Fibroblast of the conjunctiva (primary cell): ENCODE measurements around the gene POU2F3.
"Not testable (repeated sequence)": the region's sequence is repeated elsewhere in the genome, so short reads cannot be mapped to it uniquely, and the experiment has no call there.

ENCODE experiments used
- DNase-seq: peaks from one replicate; pipeline ENCODE4 v3.0.0-alpha.2; 2010; ENCODE audit warnings: low read depth

The POU2F3 gene

DNA sequence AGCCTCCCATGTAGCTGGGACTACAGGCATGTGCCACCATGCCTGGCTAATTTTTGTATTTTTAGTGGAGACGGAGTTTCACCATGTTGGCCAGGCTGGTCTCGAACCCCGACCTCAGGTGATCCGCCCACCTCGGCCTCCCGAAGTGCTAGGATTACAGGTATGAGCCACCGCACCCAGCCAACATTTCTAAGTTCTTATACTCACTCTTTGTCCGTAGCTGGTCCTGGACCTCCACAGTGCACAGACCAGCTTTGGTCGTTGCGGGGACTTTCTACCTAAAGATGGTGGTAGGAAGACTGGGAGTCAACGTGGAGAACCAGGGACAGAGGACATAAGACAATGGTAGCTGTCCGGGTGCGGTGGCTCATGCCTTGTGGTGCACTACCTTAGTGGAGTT, 13.4 kb downstream of the POU2F3 start:
- not testable (repeated sequence) for DNase-seq

GRCh38 chr11:120254788-120255518, 15.0 kb downstream of the POU2F3 start:
- DNase-seq, result no peak

DNA sequence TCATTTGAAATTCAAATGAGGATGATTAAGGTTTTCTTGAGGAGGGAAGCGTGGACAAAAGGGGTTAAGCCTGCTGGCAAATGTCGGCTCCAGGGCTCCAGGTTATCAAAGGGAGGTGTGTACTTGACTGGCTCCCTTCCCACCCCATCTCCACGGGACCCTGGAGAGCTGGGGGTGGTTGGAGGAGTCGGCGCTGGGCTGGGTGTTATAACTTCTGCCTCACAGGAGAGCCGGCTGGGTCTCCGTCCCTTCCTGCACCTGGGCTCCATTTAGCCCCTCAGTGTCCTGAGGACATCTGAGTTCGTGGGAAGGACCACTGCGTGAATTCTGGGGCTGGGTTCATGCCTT, 15.6 kb downstream of the POU2F3 start:
- DNase-seq, result no peak

DNA sequence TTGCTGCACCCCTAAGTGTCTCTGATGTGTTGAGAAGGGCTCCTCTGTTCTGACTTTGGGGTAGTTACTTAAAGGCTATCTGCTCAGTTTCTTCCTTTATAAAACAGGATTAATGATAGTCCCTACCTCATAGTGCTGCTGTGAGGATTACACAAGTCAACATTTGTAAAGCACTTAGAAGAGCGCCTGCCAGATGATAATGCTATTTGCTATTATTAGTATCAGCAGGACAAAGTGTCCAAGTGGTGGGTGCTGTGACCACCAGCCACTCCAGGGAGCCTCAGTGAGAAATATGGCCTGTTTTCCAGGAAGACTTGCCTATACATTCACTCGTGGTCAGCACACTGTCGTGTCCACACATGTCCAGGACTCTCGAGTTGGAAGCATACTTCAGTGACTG, 16.2 kb downstream of the POU2F3 start:
- no peak for DNase-seq

- DNase-seq, result no peak
Observed at GRCh38 chr11:120256779-120257178, 16.8 kb downstream of the POU2F3 start.

DNA sequence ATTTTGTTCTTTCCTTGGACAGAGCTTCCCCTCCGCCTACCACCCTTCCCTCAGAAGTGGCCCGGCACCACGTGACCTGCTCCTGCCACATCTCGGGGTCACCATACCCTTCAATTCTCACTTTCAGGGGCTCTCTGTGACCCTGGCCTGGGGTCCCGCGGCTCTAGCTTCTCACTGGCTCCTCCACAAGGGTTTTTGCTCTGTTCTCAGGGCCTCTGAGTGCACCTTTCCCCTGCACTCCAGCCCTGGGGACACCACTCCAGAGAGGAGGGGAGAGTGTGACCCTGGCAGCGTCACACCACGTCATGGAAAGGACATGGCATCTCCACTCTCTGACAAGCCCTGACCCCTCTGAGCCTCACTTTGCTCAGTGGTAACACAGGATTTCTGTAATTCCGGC, 17.4 kb downstream of the POU2F3 start:
- DNase-seq, result no peak

DNA sequence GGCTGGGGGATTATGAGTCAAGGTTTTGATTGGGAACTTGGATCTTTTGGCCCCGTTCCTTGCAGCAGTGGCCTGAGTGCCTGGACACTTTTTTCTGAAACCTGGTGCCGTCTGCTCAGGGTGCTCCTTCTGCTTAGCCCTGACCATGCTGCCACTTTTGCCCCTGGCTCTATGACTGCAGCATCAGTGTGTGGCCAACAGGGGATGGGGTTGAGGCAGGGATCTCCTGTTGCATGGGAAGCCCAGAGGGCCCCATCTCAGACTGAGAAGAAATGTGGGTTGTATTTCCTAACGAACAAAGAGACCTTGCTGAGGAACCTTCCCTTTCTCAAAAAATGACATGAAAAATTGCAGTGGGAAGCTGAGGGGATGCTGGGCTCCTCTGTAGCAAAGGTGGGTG, 18.7 kb downstream of the POU2F3 start:
- no peak for DNase-seq

DNA sequence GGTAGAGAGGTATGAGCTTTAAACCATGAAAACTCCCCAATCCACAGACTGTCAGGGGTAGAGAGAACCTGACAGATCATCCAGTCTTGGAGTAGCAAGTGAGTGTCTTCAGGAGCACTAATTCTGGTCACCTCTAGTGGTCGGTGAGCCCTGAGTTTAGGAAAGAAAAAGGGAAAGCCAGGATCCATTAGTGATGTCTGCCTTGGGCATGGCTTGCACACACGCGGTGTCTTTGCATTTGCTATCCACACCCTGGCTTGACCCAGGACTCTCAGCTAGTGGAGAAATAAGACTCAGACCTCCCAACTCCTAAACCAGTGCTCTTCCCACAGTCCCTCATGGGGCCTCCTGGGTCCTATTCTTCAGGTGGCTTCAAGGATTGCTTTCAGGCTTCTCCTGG, 19.3 kb downstream of the POU2F3 start:
- no peak for DNase-seq

DNA sequence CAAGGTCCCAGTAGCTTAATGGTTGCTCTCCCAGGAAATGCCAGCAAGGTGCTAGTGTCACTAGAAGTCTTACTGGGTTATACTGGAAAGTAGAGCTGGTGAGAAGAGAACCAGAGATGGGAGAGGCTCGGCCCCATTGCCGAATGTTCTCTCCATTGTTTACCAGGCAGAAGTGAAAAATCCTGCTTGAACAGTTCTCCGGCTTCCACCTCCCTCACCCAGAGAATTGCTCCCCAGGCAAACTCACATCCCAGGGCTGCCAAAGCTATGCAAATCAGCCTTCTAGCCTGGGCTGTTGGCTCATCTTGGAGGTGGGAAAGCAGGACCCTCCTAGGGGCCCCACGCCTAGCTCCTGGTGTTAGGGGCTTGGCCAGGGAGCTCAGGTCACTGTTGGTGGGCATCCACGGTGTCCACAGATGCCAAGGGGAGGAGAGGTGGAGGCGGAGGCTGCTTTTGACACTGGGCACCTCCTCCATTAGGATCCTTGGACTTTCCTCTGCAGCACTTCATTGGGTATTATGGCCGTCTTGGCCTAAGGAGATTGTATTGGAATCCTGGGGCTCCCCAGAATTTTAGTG, 20.1 kb downstream of the POU2F3 start:
- DNase-seq, result no peak

GRCh38 chr11:120260616-120261015, 20.7 kb downstream of the POU2F3 start:
- no peak for DNase-seq

DNA sequence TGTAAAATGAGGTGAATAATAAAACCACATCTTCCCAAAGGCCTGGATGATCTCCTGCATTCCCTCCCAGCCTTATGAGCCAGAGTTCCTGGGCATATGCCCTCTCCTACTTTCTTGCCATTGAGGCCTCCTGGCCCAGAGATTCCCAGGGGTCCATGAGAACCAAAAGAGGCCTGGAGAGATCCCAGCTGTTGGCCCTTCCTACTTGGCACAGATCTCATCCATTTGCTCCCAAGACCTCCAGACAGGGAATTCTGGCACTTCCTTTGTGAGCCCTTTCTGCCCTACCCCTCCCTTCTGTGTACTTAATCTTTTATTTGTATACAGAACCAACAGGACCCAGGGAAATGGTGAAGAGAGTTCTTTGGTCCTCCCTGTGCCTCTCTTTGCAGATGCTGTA, 21.4 kb downstream of the POU2F3 start:
- DNase-seq, result no peak

DNA sequence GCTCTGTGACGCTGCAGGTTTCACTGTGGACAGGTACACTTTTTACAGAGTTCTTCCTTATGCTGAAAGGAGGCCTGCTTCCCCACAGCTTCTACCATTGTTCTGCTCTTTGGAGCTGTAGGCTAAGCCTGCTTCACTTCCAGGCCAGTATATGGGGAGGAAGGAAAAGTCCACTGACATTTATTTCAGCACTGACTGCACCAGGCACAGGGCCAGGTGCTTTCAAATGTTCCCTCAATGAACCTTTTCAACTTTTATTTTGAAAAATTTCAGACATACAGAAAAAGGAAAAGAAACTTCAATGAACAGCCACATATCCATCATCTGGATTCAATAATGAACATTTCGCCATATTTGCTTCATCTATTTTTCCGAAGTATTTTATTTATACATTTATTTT, 22.0 kb downstream of the POU2F3 start:
- DNase-seq, result no peak

- DNase-seq, result no peak
Observed at GRCh38 chr11:120267319-120267718, 27.4 kb downstream of the POU2F3 start.

DNA sequence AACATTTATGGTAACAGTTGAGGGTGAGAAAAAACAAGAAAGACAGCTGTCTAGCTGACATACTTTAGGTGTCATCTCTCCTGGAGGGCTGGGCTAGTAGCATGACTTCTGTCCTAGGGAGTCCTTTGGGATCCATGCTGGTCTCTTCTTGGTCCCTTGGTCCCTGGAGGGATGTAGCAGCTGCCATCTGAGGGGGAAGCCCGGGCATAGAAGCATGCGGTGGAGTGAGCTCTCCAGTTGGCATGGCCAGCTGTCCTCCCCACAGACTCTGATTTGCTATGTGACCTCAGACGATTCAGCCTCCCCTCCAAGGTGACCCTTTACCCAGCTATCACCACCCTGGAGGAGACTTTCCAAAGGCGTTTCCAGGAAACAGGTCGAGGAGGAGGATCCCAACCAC, 28.7 kb downstream of the POU2F3 start:
- no peak for DNase-seq

- no peak for DNase-seq
Observed at GRCh38 chr11:120270386-120270785, 30.4 kb downstream of the POU2F3 start.

DNA sequence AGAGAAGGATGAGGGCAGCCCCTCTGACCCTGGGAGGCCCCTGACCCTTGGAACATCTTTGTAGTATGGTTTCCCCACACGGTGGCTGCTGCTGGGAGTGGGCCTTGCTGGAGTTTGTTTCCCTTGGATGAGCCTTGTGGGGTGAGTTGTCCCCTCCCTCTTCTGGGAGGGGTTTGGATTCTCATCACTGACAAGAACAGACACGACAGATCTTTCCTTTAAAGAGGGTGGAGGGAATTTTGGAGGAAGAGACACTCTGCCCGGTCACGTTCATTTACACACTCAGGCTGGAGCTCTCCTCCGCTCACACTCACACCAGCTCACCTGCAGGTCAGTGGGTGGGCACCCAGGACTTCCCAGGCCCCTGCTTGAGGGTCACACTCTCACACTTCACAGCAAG, 31.7 kb downstream of the POU2F3 start:
- DNase-seq, result no peak

DNA sequence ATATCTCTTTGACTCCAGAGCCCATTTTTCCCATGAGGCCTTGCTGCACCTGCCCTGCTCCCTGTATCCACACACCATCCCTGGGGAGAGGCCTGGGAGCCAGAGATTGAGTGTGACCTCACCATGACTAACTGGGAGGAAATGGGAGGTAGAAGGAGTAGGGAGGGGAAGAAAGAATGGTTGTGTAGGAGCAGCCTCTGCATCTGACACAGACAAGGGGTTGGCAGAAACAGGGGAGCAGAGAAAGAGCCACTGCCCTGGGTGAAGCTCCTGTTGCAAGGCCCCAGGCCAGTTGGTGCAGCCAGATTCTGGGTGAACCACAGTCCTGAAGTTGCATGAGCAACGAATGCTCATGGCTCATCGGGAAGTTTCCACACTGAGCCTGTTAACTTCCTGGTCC, 32.4 kb downstream of the POU2F3 start:
- no peak for DNase-seq

- DNase-seq, result no peak
Observed at GRCh38 chr11:120273432-120273831, 33.5 kb downstream of the POU2F3 start.

- not testable (repeated sequence) for DNase-seq
Observed at GRCh38 chr11:120273956-120274355, 34.0 kb downstream of the POU2F3 start.

DNA sequence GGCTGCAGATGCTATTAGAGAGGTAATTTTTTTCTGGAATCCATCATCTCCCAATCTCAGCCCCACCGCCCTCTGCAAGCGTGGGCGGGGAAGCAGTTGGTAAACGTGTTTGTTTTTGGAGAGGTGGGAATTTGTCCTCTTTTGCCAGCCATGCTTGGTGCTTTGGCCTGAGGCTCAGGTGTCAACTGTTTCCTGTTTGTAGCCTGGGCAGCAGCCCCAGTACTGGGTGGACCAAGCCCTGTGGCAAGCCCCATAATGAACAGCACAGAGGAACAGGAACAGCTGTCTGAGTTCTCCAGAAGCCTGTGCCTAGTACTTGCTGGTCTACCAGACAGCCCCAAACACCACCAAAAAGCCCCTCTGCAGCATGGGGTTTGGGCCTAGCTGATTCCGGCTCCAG, 39.6 kb downstream of the POU2F3 start:
- DNase-seq, result no peak

GRCh38 chr11:120280600-120281051, 40.7 kb downstream of the POU2F3 start:
- DNase-seq, result no peak

GRCh38 chr11:120281143-120281795, 41.3 kb downstream of the POU2F3 start:
- no peak for DNase-seq

DNA sequence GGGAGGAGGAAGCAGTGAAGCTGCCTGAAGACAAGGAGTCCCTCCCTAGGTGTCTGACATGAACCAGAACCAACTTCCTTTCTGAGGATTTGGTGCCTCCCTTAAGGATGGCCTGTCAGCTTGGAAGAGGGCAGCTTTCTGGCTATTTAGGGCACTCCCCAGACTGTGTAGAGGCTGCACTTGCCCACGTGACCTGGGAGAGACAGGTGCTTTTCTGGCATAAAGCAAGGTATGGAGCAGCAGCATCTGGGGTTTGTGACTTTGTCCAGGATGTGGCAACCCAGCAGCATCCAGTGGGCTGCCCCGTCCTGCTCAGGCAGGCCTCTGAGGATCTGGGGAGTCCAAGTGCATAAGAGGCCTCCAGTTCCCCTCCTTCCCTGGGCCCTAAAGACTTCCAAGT, 43.2 kb downstream of the POU2F3 start:
- DNase-seq, result no peak

GRCh38 chr11:120284272-120284671, 44.3 kb downstream of the POU2F3 start:
- no peak for DNase-seq
